IMR-90 (cell line): ENCODE results near the gene SMIM31. TPM values are rescaled to one million over a fixed set of nuclear protein-coding genes. Genes with fewer than 3 reads are reported as not detected.

Source experiments
- ATAC-seq: fragments of 200-7000 bp; cut with Tn5 transposase; 2 replicates; pipeline ENCODE4 v1.9.1; 2020; ENCODE audit warnings: low read depth, mild to moderate bottlenecking, moderate library complexity
- BruUV-seq: library from RNA; stranded (reverse); fragments of 400-500 nt; replicated peaks from 2 replicates; lab custom pipeline; 2021; lab: Mats Ljungman, UMichigan
- CTCF ChIA-PET: fragments of 300-600 bp; formaldehyde crosslinking; extraction: SDS; loops from one replicate; lab custom pipeline; 2021; ENCODE audit warnings: antibody characterized with exemption; lab: Yijun Ruan, JAX
- POLR2A ChIA-PET: fragments of 300-600 bp; sonication (Branson Sonifier 250); formaldehyde crosslinking; loops from one replicate; lab custom pipeline; 2022; ENCODE audit warnings: antibody characterized with exemption; ENCODE audit not compliant: unreplicated experiment; lab: Charles Lee
- DNase-seq: peaks from one replicate; pipeline ENCODE4 v3.0.0; 2013
- H2AFZ ChIP-seq: replicated peaks from 2 replicates; pipeline ENCODE3; 2013; ENCODE audit warnings: low read length, mild to moderate bottlenecking; ENCODE audit not compliant: poor library complexity
- H2AK5ac ChIP-seq: 2 replicates; pipeline ENCODE4 v1.6.1; 2013; ENCODE audit warnings: low read depth, low read length, inconsistent platforms
- H2AK9ac ChIP-seq: replicated peaks from 2 replicates; pipeline ENCODE3; 2013; ENCODE audit warnings: mild to moderate bottlenecking, low read depth, low read length, moderate library complexity; ENCODE audit not compliant: poor library complexity
- H2BK120ac ChIP-seq: 2 replicates; pipeline ENCODE4 v1.6.1; 2013; ENCODE audit warnings: low read depth, low read length, inconsistent platforms
- H2BK15ac ChIP-seq: 3 replicates; pipeline ENCODE4 v1.6.1; 2013; ENCODE audit warnings: low read depth, low read length, inconsistent platforms
- H2BK20ac ChIP-seq: 2 replicates; pipeline ENCODE4 v1.6.1; 2013; ENCODE audit warnings: low read depth, mild to moderate bottlenecking, inconsistent platforms, low read length, moderate library complexity
- H2BK5ac ChIP-seq: 2 replicates; pipeline ENCODE4 v1.6.1; 2013; ENCODE audit warnings: mild to moderate bottlenecking, low read depth, low read length, inconsistent platforms; ENCODE audit not compliant: poor library complexity, severe bottlenecking
- H3K14ac ChIP-seq: replicated peaks from 2 replicates; pipeline ENCODE4 v1.6.1; 2013; ENCODE audit warnings: low read depth, low read length, inconsistent platforms
- H3K18ac ChIP-seq: 2 replicates; pipeline ENCODE4 v1.6.1; 2013; ENCODE audit warnings: low read depth, low read length, control low read depth
- H3K23ac ChIP-seq: 2 replicates; pipeline ENCODE4 v1.6.1; 2013; ENCODE audit warnings: low read depth, low read length, inconsistent platforms
- H3K27ac ChIP-seq: 2 replicates; pipeline ENCODE4 v1.5.1; 2013; ENCODE audit warnings: mild to moderate bottlenecking, control low read depth, low read length; ENCODE audit not compliant: insufficient read depth
- H3K27me3 ChIP-seq: 2 replicates; pipeline ENCODE4 v1.6.1; 2013; ENCODE audit warnings: low read length; ENCODE audit not compliant: control insufficient read depth, insufficient read depth
- H3K36me3 ChIP-seq: 2 replicates; pipeline ENCODE4 v1.6.1; 2013; ENCODE audit warnings: low read length, mixed read lengths; ENCODE audit not compliant: control insufficient read depth, insufficient read depth
- H3K4ac ChIP-seq: 2 replicates; pipeline ENCODE4 v1.6.1; 2013; ENCODE audit warnings: low read depth, low read length, inconsistent platforms
- H3K4me1 ChIP-seq: 2 replicates; pipeline ENCODE4 v1.6.1; 2013; ENCODE audit warnings: low read length, mixed read lengths; ENCODE audit not compliant: control insufficient read depth, insufficient read depth
- H3K4me2 ChIP-seq: 2 replicates; pipeline ENCODE4 v1.6.1; 2013; ENCODE audit warnings: low read depth, mild to moderate bottlenecking, control low read depth, low read length, moderate library complexity
- H3K4me3 ChIP-seq: 2 replicates; pipeline ENCODE4 v1.5.1; 2013; ENCODE audit warnings: low read depth, mild to moderate bottlenecking, control low read depth, low read length, moderate library complexity; ENCODE audit not compliant: insufficient read depth
- H3K56ac ChIP-seq: 2 replicates; pipeline ENCODE4 v1.6.1; 2013; ENCODE audit warnings: low read length, inconsistent platforms; ENCODE audit not compliant: insufficient read depth; ENCODE audit errors: extremely low read depth
- H3K79me1 ChIP-seq, 2 experiments: 2 replicates each; pipeline ENCODE4 v1.6.1; 2013; ENCODE audit warnings: low read length in 2 of 2, inconsistent platforms in 1 of 2, low read depth in 1 of 2
- H3K9ac ChIP-seq: 2 replicates; pipeline ENCODE4 v1.6.1; 2013; ENCODE audit warnings: low read depth, low read length, control low read depth
- H3K9me1 ChIP-seq: 2 replicates; pipeline ENCODE4 v1.6.1; 2013; ENCODE audit warnings: low read length, inconsistent platforms; ENCODE audit not compliant: insufficient read depth
- H3K9me3 ChIP-seq: 2 replicates; pipeline ENCODE4 v1.6.1; 2013; ENCODE audit warnings: low read length; ENCODE audit not compliant: control insufficient read depth, insufficient read depth
- H4K20me1 ChIP-seq: 2 replicates; pipeline ENCODE4 v1.6.1; 2013; ENCODE audit warnings: low read length, inconsistent platforms; ENCODE audit not compliant: insufficient read depth
- H4K5ac ChIP-seq: 2 replicates; pipeline ENCODE4 v1.6.1; 2013; ENCODE audit warnings: mild to moderate bottlenecking, low read depth, low read length, control low read depth
- H4K8ac ChIP-seq, 2 experiments: 2 replicates each; pipeline ENCODE4 v1.6.1; 2013; ENCODE audit warnings: low read depth in 2 of 2, low read length in 2 of 2, control low read depth in 1 of 2, inconsistent platforms in 1 of 2
- H4K91ac ChIP-seq: 2 replicates; pipeline ENCODE4 v1.6.1; 2013; ENCODE audit warnings: low read depth, low read length, inconsistent platforms; ENCODE audit not compliant: insufficient read depth
- BHLHE40 ChIP-seq: fragments of 150-350 bp; IDR thresholded peaks from 2 replicates; pipeline ENCODE4 v1.6.1; 2016; ENCODE audit warnings: mild to moderate bottlenecking, low read depth, low read length
- WGBS, 2 experiments: methylation state at CpG; one replicate each; pipeline versions ENCODE4 v1.1.5 to v1.1.7; 2013; ENCODE audit warnings: missing lambda C conversion rate in 2 of 2; ENCODE audit not compliant: insufficient read length in 1 of 2; ENCODE audit errors: extremely low coverage in 2 of 2; 5-methylcytosine and 5-hydroxymethylcytosine counted together
- dilution Hi-C: fragments of 300-500 bp; cut with HindIII; formaldehyde crosslinking; loops from one replicate; pipeline ENCODE4 v1.14.3; 2018; ENCODE audit warnings: low sequenced_read_pairs; ENCODE audit not compliant: unreplicated experiment
- in situ Hi-C: fragments of 300-500 bp; cut with MboI; formaldehyde crosslinking; loops from 3 replicates; pipeline ENCODE4 v1.14.3; 2019; ENCODE audit warnings: low sequenced_read_pairs, inconsistent platforms, mixed read lengths
- intact Hi-C: fragments of 100-400 bp; cut with micrococcal nuclease; formaldehyde crosslinking; loops from 2 replicates; pipeline ENCODE4 v1.10.0; 2022
- polyA plus RNA-seq, 3 experiments: library from polyadenylated mRNA; depleted of rRNA; stranded (reverse); fragments of >200 nt; gene quantifications; 2 replicates each; pipeline ENCODE4 v1.2.3, GENCODE V29; 2012; ENCODE audit warnings: low replicate concordance in 1 of 3
- total RNA-seq: library from RNA; depleted of rRNA; stranded (reverse); fragments of >200 nt; gene quantifications from 2 replicates; pipeline ENCODE4 v1.2.3, GENCODE V29; 2012

Gene SMIM31
- total and polyA plus RNA-seq, 2 of the 4 experiments (the other 2 are of a cell fraction), result not detected

GRCh38 chr4:164819366-164819765 lies 65.4 kb downstream of the SMIM31 start:
- no TSS peak for BruUV-seq
- H2AK5ac ChIP-seq, result no peak overlapping the region
- no peak overlapping the region for H3K27ac ChIP-seq
- H3K9me1 ChIP-seq, result no peaks in the 10 kb centered on the region
- H3K23ac ChIP-seq, result no peak overlapping the region
- no peak overlapping the region for H3K4me3 ChIP-seq
- ChIA-PET POLR2A (no interaction called here), CTCF (no interaction called here)
- WGBS, 2 experiments, result no CpG with 5 or more reads among the region's 1 CpG
- no peak overlapping the region for H2BK5ac ChIP-seq
- TF ChIP-seq BHLHE40, result no peak
- no peak overlapping the region for H4K5ac ChIP-seq
- no peak overlapping the region for H2AK9ac ChIP-seq
- in situ Hi-C loops, result no loop called here
- ATAC-seq (no peak), DNase-seq (no peak)
- H3K4ac ChIP-seq, result no peak overlapping the region
- H3K36me3 ChIP-seq, result no peaks in the 10 kb centered on the region
- no peak overlapping the region for H2BK120ac ChIP-seq
- H3K9me3 ChIP-seq, result peaks cover 4% of the 10 kb centered on the region; the same call in 1 of the 2 replicates
- H2BK15ac ChIP-seq, result no peak overlapping the region
- no peak overlapping the region for H3K56ac ChIP-seq
- dilution Hi-C loops, result no loop called here
- no peaks in the 10 kb centered on the region for H4K20me1 ChIP-seq
- no peak overlapping the region for H3K14ac ChIP-seq
- no peaks in the 10 kb centered on the region for H3K27me3 ChIP-seq
- H4K8ac ChIP-seq, result no peak overlapping the region
- no peak overlapping the region for H2AFZ ChIP-seq
- no peak overlapping the region for H3K4me2 ChIP-seq
- H3K4me1 ChIP-seq, result no peaks in the 10 kb centered on the region
- H2BK20ac ChIP-seq, result no peak overlapping the region
- no peak overlapping the region for H4K91ac ChIP-seq
- intact Hi-C loops, result no loop called here
- H3K9ac ChIP-seq, result no peak overlapping the region
- H3K79me1 ChIP-seq, result no peaks in the 10 kb centered on the region
- no peak overlapping the region for H3K18ac ChIP-seq
